ENCODE measurements around the gene NDUFA3.

NDUFA3 gene

GRCh38 chr19:54121259-54121658 lies 18.6 kb downstream of the NDUFA3 start:
- no peak for ATAC-seq
- TF ChIP-seq CSRNP3 (CRISPR knock-in tag; IDR thresholded peaks at IDR 0.05) (no peak), SNAI2 (CRISPR knock-in tag; IDR thresholded peaks at IDR 0.05) (no peak), BACH2 (CRISPR knock-in tag; IDR thresholded peaks at IDR 0.05; ENCODE audit: borderline replicate concordance) (no peak), RARB (CRISPR knock-in tag; IDR thresholded peaks at IDR 0.05) (no peak), ISL1 (CRISPR knock-in tag; IDR thresholded peaks at IDR 0.05) (no peak), ZNF565 (CRISPR knock-in tag; conservative IDR thresholded peaks at IDR 0.05; ENCODE audit: low read depth) (no peak), OSR1 (CRISPR knock-in tag; IDR thresholded peaks at IDR 0.05) (no peak), PPARA (CRISPR knock-in tag; IDR thresholded peaks at IDR 0.05; ENCODE audit: borderline replicate concordance) (no peak), ZNF70 (CRISPR knock-in tag; IDR thresholded peaks at IDR 0.05) (no peak), TCF4 (CRISPR knock-in tag; IDR thresholded peaks at IDR 0.05; ENCODE audit: borderline replicate concordance) (no peak), ZC3H10 (CRISPR knock-in tag; IDR thresholded peaks at IDR 0.05) (no peak), ZFP30 (CRISPR knock-in tag; IDR thresholded peaks at IDR 0.05) (no peak), TOX (CRISPR knock-in tag; IDR thresholded peaks at IDR 0.05; ENCODE audit: borderline replicate concordance) (no peak), ZNF8 (CRISPR knock-in tag; IDR thresholded peaks at IDR 0.05) (no peak), ARNTL (CRISPR knock-in tag; IDR thresholded peaks at IDR 0.05; ENCODE audit: borderline replicate concordance, low read depth) (no peak), GLIS3 (CRISPR knock-in tag; IDR thresholded peaks at IDR 0.05) (no peak), POU6F1 (CRISPR knock-in tag; IDR thresholded peaks at IDR 0.05; ENCODE audit: borderline replicate concordance, low read depth) (no peak), PATZ1 (CRISPR knock-in tag; IDR thresholded peaks at IDR 0.05; ENCODE audit: borderline replicate concordance) (no peak), ESRRG (CRISPR knock-in tag; IDR thresholded peaks at IDR 0.05) (no peak)

GRCh38 chr19:54123682-54124081 lies 21.0 kb downstream of the NDUFA3 start:
- TF ChIP-seq SNAI2 (CRISPR knock-in tag; IDR thresholded peaks at IDR 0.05) (no peak), OSR1 (CRISPR knock-in tag; IDR thresholded peaks at IDR 0.05) (no peak), TOX (CRISPR knock-in tag; IDR thresholded peaks at IDR 0.05; ENCODE audit: borderline replicate concordance) (no peak), ZC3H10 (CRISPR knock-in tag; IDR thresholded peaks at IDR 0.05) (no peak), ZNF8 (CRISPR knock-in tag; IDR thresholded peaks at IDR 0.05) (no peak), PATZ1 (CRISPR knock-in tag; IDR thresholded peaks at IDR 0.05; ENCODE audit: borderline replicate concordance) (no peak), TSHZ2 (CRISPR knock-in tag; IDR thresholded peaks at IDR 0.05) (no peak), BACH2 (CRISPR knock-in tag; IDR thresholded peaks at IDR 0.05; ENCODE audit: borderline replicate concordance) (no peak), ZNF565 (CRISPR knock-in tag; conservative IDR thresholded peaks at IDR 0.05; ENCODE audit: low read depth) (no peak), RARB (CRISPR knock-in tag; IDR thresholded peaks at IDR 0.05) (no peak), PPARA (CRISPR knock-in tag; IDR thresholded peaks at IDR 0.05; ENCODE audit: borderline replicate concordance) (no peak), POU6F1 (CRISPR knock-in tag; IDR thresholded peaks at IDR 0.05; ENCODE audit: borderline replicate concordance, low read depth) (no peak), CSDC2 (CRISPR knock-in tag; IDR thresholded peaks at IDR 0.05) (no peak), ZNF70 (CRISPR knock-in tag; IDR thresholded peaks at IDR 0.05) (no peak)
- ATAC-seq: no peak

All from SK-N-SH treated with all-trans-retinoic acid at 6 μM for 48 hours (cell line).